GM18873 (cell line): ENCODE results near the gene CCNI2.

ENCODE experiments used
- ATAC-seq: cut with Tn5 transposase; IDR thresholded peaks from one replicate; pipeline ENCODE4 v1.9.1; 2021; ENCODE audit warnings: mild to moderate bottlenecking, moderate library complexity, moderate number of reproducible peaks; ENCODE audit not compliant: unreplicated experiment, low FRiP score

Gene CCNI2

GRCh38 chr5:132746954-132747615 lies at the start of gene CCNI2:
CCNI2 (plus strand) TSS chr5:132747426; CDS start chr5:132747496, 70 bp downstream.
- no peak for ATAC-seq

GRCh38 chr5:132704875-132705274 lies 42.4 kb upstream of the CCNI2 start:
- ATAC-seq = no peak

DNA sequence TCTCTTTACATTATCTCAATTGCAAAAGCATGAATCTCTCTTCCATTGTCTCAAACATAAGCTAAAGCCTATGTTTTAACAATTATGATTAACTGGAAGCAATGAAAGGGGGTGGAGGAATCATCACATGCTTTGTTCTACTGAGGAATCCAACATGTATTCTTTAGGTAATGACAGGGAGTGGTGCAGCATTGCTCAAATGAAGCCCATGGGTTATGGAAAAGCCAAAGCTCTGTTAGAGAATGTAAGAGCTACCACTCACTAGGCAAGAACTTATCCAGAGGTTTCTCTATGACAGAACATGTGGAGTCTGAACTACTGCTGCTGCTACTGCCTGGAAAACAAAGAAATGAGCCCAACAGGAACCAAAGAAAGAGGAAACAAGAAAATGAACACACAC lies 38.6 kb upstream of the CCNI2 start:
- ATAC-seq = no peak

- no peak for ATAC-seq
Observed at GRCh38 chr5:132714456-132715307, 32.5 kb upstream of the CCNI2 start.

GRCh38 chr5:132718544-132719312 lies 28.5 kb upstream of the CCNI2 start:
- ATAC-seq = no peak

GRCh38 chr5:132725745-132726144 lies 21.5 kb upstream of the CCNI2 start:
- ATAC-seq = no peak

DNA sequence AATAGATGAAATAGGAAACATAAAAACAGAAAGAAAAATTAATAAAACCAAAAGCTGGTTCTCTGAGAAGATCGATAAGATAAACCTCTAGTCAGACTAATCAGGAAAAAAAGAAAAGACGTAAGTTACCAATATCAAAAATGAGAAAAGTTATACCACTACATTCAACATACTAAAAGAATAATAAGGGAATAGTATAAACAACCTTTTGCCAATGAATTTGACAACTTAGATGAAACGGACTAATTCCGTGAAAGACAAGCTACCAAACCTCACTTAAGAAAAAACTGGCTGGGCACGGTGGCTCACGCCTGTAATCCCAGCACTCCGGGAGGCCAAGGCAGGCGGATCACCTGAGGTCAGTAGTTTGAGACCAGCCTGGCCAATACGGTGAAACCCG lies 17.3 kb upstream of the CCNI2 start:
- ATAC-seq = no peak

- no peak for ATAC-seq
Observed at GRCh38 chr5:132733499-132734148, 13.6 kb upstream of the CCNI2 start.

DNA sequence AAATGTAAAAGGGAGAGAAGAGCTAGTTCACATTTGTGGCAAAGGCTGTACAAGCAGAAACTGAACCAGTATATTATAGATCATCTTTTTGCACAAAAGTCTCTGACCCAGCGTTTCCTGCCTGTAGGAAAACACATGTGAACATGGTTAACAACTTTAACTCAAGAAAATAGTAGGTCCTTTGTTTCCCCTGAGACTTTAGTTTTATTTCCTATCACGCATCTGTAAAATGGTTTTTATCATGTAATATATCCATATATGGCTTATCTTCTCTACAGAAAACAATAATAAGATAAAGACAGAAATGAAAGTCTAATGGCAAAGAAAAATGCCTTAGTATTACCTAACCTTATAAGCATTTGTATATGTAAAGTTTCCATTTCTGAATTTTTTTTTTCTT lies 12.5 kb upstream of the CCNI2 start:
- no peak for ATAC-seq

DNA sequence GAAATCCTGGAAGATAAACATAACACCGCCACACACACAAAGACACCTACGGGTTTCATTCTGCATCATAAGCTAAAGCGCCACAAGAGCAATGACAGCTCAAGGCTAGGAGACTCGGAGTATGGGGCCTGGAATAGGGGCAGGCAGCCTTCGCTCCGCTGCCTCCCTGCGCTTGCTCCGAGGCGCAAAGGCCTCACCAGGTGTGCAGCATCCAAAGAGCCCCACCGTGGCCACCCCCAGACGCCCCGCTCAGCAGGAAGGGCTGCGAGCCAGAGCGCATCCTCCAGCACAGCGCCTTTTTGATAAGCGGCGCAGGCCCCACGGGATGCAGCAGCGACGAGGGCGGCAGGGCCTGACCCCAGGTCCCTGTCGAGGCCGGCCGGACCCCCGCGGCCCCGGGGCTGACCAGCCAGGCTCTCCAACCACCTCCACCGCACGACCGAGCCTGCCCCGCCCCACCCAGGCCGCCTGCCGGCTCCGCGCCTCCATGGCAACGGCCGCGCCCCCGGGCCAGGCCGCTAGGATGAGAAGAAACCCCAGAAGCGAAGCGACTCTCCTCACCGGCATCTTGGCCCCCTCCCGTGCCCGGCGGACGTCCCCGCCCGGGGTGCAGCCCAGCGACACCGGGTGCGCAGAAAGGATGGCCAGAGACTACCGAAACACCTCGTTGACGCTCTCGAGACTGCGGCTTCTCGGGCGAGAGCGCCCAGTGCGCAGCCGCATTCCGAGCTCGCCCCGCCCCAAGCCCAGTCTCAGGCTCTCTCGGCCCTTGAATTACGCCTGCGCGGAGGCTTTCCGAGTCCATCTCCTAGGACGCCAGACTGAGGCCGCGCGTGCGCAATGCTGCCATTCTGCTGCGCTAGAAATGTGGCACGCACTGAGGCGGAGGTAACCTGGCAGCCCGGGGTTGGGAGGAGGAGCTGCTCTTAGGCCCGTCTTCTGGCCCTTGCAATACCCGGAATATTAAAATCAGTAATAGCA lies 10.1 kb upstream of the CCNI2 start, which contains the start of gene KIF3A:
Gene KIF3A, minus strand, starts transcription at position 694 of the 981 bp plus-strand sequence. Its CDS starts 127 bp downstream, at position 567.
- peak; percentile 89 for ATAC-seq

DNA sequence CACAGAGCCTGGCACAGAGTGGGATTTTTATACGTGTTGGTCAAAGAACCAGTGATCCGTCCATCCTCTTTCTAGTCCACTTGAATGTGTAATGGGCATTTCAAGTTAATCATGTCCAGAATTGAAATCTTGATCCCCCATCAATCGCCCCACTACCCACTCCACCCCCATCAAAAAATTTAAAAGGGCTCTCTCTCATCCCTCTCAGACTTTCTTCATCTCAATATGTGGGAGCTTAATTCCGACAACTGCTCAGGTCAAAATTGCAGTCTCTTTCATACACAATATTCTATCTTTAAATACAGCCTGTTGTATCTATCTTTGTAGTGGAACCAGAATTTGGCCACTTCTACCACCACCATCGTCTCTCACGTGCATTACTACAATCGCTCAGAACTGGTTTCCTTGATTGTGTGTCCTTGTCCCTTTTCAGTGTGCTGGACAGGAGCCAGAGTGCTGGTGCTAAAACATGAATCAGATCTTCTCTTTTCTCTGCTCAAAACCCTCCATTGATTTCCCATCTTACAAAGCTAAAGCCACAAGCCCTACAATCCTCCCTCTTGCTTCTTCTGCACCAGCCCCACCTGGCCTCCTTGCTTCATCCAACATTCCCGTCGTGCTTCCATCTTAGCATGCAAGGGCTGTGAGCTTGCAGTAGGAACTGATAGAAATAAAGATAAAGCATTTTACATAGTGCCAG lies 9.1 kb upstream of the CCNI2 start:
- no peak for ATAC-seq

- ATAC-seq = no peak
Observed at GRCh38 chr5:132739232-132739631, 8.0 kb upstream of the CCNI2 start.

- no peak for ATAC-seq
Observed at GRCh38 chr5:132742158-132742557, 5.1 kb upstream of the CCNI2 start.

GRCh38 chr5:132742626-132743025 lies 4.6 kb upstream of the CCNI2 start:
- no peak for ATAC-seq

GRCh38 chr5:132744659-132745058 lies 2.6 kb upstream of the CCNI2 start:
- no peak for ATAC-seq

GRCh38 chr5:132746592-132746953 lies 653 bp upstream of the CCNI2 start:
- ATAC-seq = no peak

DNA sequence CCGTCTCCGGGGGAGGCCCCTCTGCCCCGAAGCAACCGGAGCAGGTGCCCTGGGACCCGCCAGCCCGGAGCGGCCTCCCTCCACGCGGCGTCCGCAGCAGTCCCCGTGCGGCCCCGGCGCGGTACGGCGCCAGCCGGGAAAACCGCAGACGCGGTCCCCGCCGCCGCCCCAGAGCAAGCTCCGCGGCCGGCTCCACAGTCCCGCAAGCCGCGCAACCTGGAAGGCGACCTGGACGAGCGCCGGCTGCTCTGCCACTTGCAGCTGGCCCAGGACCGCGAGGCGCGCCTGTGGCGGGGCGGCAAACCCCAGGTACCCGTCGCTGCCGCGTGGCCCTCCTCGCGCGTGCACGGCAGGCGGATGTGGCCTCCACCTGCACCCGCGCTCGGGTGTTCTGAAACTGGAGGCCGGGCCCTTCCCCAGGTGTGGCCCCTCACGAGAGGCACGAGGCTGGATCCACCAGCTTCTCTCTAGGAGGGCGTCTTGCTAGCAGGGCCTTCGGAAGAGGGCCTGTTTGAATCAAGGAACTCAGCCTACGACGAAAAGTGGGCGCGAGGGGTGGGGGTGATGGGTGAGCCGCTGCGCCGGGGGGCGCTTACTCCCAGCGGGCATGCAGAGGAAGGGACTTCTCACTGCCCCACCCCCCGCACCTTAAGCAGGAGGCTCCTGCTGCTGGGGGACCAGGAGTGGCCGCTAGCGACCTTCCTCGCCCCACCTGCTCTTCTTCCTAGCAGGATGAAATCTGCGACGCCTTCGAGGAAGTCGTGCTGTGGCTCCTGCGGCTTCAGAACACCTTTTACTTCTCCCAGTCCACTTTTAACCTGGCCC lies 602 bp downstream of the CCNI2 start:
- no peak for ATAC-seq

DNA sequence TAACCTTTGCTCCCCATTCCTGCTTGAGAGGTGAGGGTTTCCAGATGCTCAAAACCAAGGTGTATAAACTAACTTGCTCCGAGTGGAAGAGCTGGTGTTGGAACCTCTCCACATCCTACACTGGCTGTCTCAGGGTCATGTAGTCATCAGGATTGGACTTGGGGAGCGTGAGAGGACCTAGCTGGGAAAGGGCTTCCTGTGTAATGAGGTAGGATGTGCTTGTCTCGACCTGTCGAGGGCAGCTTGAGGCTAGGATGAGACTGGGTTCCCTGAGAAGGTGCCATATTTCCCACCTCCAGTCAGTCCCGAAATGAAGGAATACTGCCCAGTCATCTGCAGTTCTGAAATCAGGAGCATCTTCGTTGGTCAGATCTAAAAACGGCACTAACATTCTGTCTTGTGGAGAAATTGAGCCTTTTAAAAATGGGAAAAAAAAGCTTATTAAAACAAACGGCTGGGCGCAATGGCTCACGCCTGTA lies 1.3 kb downstream of the CCNI2 start:
- ATAC-seq = no peak
